Hematopoietic multipotent progenitor cell treated with erythropoietin and hydrocortisone succinate and interleukin-3 and kit ligand, for 8 days (in vitro differentiated cells): ENCODE measurements around the gene ALDH3B1.
A peak's percentile ranks its signal among the peaks of the same experiment; 100 is the strongest.

ENCODE experiments used
- DNase-seq: peaks from one replicate; pipeline ENCODE4 v3.0.0-alpha.2; 2015

ALDH3B1 gene

GRCh38 chr11:68032997-68033707, 23.0 kb downstream of the ALDH3B1 start:
- DNase-seq, result no peak

DNA sequence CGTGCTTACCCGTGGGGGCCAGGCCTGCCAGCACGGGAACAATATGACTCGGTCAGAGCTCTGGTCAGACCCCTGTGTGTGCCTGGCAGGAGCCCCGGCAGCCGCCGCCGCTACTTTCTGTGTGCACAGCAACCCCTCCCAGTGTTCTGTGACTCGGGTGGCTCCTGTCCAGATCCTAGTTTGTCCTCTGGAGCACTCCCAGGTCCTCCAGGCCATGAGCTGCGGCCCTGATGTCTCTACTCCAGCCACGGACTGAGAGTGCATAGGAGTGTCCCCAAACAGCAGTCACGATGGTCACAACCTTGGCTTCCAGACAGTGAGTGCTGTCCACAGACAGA, 23.6 kb downstream of the ALDH3B1 start:
- DNase-seq, result no peak

DNA sequence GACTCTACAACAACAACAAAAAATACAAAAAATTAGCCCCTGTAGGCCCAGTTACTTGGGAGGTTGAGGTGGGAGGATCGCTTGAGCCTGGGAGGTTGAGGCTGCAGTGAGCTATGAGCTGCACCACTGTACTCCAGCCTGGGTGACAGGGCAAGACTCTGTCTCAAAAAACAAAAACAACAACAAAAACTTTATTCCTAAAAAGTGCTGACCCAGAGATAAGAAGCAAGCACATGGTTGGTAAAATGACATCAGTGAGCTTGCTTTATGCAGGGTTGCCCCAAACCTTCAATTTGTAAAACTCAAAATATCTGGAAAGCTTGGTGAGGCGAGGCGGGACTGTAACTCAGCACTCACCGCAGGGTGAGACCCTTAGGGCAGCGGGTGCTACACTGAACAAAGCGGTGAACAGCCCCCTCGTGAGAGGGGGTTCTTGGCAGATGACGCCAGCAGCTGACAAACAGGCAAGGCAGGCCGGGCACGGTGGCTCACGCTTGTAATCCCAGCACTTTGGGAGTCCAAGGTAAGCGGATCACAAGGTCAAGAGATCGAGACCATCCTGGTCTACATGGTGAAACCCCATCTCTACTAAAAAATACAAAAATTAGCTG, 25.2 kb downstream of the ALDH3B1 start:
- no peak for DNase-seq

DNA sequence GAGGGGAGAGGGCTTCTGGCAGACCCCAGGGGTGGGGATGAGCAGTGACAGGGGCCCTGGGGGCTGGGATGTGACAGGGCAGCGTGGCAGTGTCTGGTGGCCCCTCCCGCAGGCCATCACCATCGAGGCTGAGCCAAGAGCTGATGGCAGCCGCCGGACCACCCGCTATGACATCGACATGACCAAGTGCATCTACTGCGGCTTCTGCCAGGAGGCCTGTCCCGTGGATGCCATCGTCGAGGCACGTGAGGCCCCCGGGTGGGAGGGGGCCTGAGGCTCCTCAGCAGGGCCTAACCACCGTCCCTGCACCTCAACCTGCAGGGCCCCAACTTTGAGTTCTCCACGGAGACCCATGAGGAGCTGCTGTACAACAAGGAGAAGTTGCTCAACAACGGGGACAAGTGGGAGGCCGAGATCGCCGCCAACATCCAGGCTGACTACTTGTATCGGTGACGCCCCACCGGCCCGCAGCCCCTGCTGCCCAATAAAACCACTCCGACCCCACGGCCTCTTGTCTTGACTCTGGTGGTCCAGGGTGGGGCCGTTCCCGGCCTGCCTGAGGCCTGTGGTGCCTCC, 26.1 kb downstream of the ALDH3B1 start:
- no peak for DNase-seq

DNA sequence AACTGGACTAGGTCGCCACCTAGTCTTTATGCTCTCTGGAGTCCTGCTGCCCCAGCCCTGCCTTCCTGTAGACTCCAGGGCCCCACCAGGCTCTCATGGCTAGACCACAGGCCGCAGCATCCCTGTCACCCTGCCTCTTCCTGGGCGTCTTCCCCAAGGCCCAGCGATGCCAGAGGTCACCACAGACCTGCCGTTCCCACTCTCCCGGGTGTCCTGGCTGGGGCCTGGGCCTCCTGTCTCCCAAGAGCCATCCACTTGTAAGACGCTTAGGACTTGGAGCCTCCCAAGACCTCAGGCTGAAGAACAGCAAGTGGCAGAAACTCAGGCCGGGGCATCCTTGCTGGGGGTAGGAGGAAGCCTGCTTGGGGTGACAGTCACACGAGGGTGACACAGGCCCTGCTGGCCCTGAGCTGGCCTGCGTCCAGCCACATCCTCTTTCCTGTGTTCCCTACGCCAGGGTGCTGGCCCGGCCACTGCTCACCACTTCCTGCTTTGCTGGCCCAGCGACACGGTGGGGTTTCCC, 26.7 kb downstream of the ALDH3B1 start:
- peak; percentile 32 for DNase-seq

- no peak for DNase-seq
Observed at GRCh38 chr11:68037411-68038225, 27.5 kb downstream of the ALDH3B1 start.

DNA sequence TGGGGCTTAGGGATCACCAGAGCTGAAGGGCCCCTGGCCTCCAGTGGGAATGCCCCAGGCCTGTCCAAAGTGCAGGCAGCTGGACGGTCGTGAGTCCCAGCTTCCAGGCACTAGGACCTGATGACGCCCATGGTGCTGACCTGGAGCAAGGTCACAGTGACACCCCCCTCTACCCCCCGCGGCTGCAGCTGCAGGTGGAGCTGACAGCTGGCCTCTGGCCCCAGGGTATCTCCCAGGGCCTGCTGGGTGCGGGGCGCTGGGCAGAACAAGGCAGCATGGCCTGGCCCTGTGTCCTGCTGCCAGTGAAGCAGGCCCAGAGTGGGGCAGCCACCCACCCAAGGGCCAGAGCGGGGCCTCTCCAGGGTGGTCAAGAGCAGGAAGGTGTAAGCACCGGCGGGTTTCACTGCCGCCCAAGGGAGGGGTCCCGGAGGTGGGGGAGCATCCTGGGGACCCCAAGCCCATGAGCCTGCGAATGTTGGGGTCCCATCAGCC, 28.1 kb downstream of the ALDH3B1 start:
- no peak for DNase-seq

- DNase-seq, result peak; percentile 84
Observed at GRCh38 chr11:68038718-68039525, 28.8 kb downstream of the ALDH3B1 start, which contains the start of gene TCIRG1. TCIRG1 (plus strand) TSS chr11:68039025; CDS start chr11:68041272, 2,247 bp downstream.

DNA sequence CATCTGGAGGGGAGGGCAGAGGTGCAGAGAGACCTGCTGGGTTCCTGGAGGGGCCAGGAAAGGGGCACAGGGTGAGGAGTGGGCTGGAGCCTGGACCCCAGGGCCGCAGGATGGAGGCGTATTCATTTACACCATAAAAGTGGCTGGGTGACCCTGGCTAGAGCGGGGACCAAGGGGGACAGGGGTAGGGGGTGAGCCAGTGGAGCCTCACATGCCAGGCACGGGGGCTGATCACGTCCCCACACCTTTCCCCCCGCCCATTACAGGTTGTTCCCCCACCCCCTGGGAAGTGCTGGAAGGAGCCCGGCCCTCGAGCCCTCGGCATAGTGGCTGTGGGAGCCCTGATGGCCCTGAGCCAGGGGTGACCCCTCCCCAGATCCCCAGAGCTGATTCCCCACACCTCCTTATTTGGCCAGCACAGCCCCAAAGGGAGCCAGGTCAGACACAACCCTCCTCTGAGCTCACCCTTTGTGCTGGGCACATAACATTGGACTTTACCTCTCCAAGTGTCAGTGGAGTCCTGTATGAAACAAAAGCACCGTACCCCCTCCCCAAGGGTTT, 29.5 kb downstream of the ALDH3B1 start:
- no peak for DNase-seq

DNA sequence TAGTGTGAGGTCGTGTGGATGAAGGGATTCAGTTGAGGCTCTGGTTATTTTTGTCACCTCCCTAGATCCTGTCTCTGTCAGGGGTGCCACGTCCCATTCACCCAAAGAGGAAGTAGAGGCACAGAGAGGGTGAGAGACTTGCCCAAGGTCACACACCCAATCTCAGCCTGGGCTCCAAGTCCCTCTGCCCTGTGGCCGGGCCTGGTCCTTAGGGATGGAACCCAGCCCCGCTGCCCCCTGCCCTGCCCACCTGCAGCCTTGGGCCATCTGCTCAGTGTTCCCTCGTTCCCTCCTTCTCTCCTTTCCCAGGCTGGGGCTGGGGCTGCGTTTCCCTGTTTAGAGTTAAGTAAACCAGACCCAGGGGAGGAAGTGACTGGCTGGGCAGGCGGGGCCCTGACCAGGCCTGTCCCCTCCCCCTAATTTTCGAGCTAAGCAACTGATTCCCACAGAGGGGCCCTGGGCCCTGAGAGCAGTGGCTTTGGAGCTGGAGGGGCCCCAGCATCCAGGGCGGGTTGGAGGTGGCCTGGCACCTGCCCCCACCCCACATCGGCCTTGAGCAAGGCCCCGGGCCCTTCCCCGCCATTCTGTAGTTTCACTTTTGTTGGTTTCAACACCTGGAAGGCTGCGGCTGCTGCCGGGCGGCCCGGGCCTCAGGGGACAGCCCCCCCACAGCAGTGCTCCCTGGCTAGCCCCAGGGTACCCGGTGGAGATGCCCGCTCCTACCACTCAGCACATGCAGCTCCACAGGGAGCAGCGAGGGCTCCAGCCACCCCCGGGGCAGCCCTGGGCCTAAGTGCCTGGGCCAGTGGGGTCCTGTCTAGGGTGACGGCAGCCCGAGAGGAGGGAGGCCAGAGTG, 30.2 kb downstream of the ALDH3B1 start:
- DNase-seq, result peak; percentile 31

GRCh38 chr11:68040957-68041591, 30.9 kb downstream of the ALDH3B1 start:
- no peak for DNase-seq

- no peak for DNase-seq
Observed at GRCh38 chr11:68041617-68042218, 31.6 kb downstream of the ALDH3B1 start.

- DNase-seq, result no peak
Observed at GRCh38 chr11:68042219-68043028, 32.3 kb downstream of the ALDH3B1 start.

DNA sequence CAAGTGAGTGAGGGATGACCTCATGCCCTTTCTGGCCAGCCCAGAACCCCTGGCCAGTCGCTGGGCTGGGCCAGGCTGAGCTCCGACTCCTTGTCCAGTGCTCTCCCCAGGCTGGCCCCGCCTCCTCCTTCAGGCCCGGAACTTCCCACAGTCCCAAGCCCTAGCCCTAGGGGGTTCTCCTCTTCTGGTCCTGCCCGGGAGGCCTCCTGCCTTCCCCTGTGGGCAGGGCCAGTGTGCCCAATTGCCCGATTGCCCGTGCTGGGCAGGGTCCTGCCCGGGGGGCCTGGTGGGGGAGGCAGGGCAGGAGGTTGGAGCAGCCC, 32.9 kb downstream of the ALDH3B1 start:
- DNase-seq, result no peak

GRCh38 chr11:68043349-68044144, 33.4 kb downstream of the ALDH3B1 start:
- peak; percentile 50 for DNase-seq

DNA sequence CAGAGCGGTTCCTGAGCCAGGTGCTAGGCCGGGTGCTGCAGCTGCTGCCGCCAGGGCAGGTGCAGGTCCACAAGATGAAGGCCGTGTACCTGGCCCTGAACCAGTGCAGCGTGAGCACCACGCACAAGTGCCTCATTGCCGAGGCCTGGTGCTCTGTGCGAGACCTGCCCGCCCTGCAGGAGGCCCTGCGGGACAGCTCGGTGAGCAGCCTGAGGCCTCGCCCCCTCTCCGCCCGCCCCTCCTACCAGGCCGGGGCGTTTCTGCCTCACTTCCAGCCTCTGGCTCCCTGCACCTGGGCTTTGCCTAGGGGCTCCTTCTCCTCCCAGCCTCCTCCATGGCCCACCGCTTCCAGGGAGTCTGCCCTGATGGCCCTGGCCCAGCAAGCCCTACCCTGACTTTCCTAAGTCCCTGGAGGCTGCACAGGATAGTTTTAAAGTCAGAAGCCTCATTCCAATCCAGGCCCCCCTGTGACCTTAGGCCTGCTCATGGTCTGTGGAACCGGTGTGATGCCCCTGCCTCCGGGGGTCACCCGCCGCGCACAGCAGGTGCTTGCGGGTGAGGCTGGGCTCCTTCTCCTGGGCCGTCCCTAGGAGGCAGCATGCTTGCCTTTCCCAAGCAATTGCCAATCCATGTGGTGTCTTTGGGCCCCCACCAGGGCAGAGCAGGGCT, 34.2 kb downstream of the ALDH3B1 start:
- DNase-seq, result no peak

- no peak for DNase-seq
Observed at GRCh38 chr11:68044898-68045351, 34.8 kb downstream of the ALDH3B1 start.
